Measurements from ENCODE around the gene CYB5B.
"Not testable (repeated sequence)": the region's sequence is repeated elsewhere in the genome, so short reads cannot be mapped to it uniquely, and the experiment has no call there.

Gene CYB5B

GRCh38 chr16:69419956-69420355, 4.5 kb upstream of the CYB5B start:
- no peak for FAIRE-seq
- no peak for DNase-seq (ENCODE audit: insufficient read length, low spot score)
- TF ChIP-seq POLR2A (IDR thresholded peaks at IDR 0.05; ENCODE audit: low read depth, low read length) (no peak), SPI1 (IDR thresholded peaks at IDR 0.05; ENCODE audit: low read depth, low read length) (no peak), POLR2AphosphoS5 (IDR thresholded peaks at IDR 0.05; ENCODE audit: low read depth, low read length) (no peak), TAF1 (IDR thresholded peaks at IDR 0.05; ENCODE audit: low read depth, low read length) (no peak)

- DNase-seq (ENCODE audit: insufficient read length, low spot score) (no peak), FAIRE-seq (peak; percentile 43)
- TF ChIP-seq POLR2A (IDR thresholded peaks at IDR 0.05; ENCODE audit: low read depth, low read length) (no peak), POLR2AphosphoS5 (IDR thresholded peaks at IDR 0.05; ENCODE audit: low read depth, low read length) (no peak), POU2F2 (IDR thresholded peaks at IDR 0.05; ENCODE audit: low read depth, low read length) (no peak), TAF1 (IDR thresholded peaks at IDR 0.05; ENCODE audit: low read depth, low read length) (no peak), SPI1 (IDR thresholded peaks at IDR 0.05; ENCODE audit: low read depth, low read length) (no peak), PAX5 (IDR thresholded peaks at IDR 0.05; ENCODE audit: insufficient read depth, low read length, severe bottlenecking) (no peak)
Observed at GRCh38 chr16:69423189-69423588, 1.2 kb upstream of the CYB5B start.

DNA sequence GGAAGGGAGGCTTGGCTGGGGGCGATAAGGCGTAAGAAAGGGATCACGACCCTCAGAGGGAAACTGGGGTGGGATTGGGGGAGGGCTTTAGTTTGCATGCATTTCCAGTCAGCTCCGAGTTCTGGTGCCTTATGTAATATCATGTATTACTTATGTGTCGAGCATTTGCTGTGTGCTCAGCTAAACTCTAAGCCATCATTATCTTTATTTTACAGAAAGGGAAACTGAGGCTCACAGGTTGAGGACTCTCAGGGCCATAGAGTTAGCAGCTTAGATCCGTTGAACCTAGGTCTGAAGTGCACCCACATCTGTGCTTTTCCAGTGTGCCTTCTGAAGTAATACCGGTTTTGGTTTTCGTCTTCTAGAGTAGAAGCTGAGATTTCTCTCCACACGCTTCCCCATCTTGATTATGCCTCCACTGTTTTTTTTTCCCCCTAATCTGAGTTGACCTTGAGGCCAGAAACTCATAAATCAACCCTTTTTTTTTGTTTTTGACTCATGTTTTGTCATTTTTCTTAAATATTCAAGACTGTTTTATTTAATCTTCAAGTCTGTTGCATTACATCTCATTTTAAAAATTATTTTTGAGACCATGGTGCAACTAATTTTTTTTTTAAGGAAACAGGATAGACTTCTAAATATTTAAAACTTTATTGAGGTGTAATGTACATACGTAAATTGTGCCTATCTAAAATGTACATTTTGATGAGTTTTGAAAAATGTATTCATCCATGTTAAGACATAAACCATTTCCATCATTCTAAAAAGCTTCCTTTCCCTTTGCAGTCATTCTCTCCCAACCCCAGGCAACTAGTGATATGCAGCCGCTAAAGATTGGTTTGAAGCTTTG, 741 bp downstream of the CYB5B start:
- FAIRE-seq (no peak), DNase-seq (ENCODE audit: insufficient read length, low spot score) (no peak)
- TF ChIP-seq TAF1 (IDR thresholded peaks at IDR 0.05; ENCODE audit: low read depth, low read length) (no peak), POLR2AphosphoS5 (IDR thresholded peaks at IDR 0.05; ENCODE audit: low read depth, low read length) (no peak), POLR2A (IDR thresholded peaks at IDR 0.05; ENCODE audit: low read depth, low read length) (no peak), PAX5 (IDR thresholded peaks at IDR 0.05; ENCODE audit: insufficient read depth, low read length, severe bottlenecking) (no peak), POU2F2 (IDR thresholded peaks at IDR 0.05; ENCODE audit: low read depth, low read length) (no peak), SPI1 (IDR thresholded peaks at IDR 0.05; ENCODE audit: low read depth, low read length) (no peak)

DNA sequence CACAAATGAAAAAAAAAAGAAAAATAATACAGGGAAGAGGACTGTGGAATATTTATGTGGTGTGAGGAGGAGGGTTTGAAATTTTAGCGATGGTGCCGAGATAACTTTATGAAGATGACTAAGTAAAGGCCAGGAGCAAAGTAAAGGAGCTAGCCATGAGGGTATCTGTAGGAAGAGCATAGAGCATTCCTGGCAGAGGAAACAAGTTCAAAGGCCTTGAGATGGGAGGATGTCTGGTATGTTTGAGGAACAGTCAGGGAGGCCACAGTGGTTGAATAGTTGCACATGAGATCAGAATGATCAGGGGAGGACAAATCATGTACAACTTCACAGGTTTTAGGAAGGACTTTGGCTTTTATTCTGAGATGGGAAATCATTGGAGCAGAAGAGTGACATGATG, 4.2 kb downstream of the CYB5B start:
- TF ChIP-seq POLR2AphosphoS5 (IDR thresholded peaks at IDR 0.05; ENCODE audit: low read depth, low read length), result no peak
- no peak for TF ChIP-seq SPI1 (IDR thresholded peaks at IDR 0.05; ENCODE audit: low read depth, low read length)
- TF ChIP-seq POLR2A (IDR thresholded peaks at IDR 0.05; ENCODE audit: low read depth, low read length), result no peak
- no peak for TF ChIP-seq PAX5 (IDR thresholded peaks at IDR 0.05; ENCODE audit: insufficient read depth, low read length, severe bottlenecking)
- no peak for TF ChIP-seq TAF1 (IDR thresholded peaks at IDR 0.05; ENCODE audit: low read depth, low read length)
- no peak for TF ChIP-seq POU2F2 (IDR thresholded peaks at IDR 0.05; ENCODE audit: low read depth, low read length)
- DNase-seq (ENCODE audit: insufficient read length, low spot score) (no peak), FAIRE-seq (no peak)

GRCh38 chr16:69429058-69429640, 4.7 kb downstream of the CYB5B start:
- not testable (repeated sequence) for FAIRE-seq; DNase-seq (ENCODE audit: insufficient read length, low spot score)

GRCh38 chr16:69431948-69432468, 7.6 kb downstream of the CYB5B start:
- FAIRE-seq, result peak; percentile 31
- no peak for DNase-seq (ENCODE audit: insufficient read length, low spot score)
- TF ChIP-seq POU2F2 (IDR thresholded peaks at IDR 0.05; ENCODE audit: low read depth, low read length) (no peak), SPI1 (IDR thresholded peaks at IDR 0.05; ENCODE audit: low read depth, low read length) (no peak), PAX5 (IDR thresholded peaks at IDR 0.05; ENCODE audit: insufficient read depth, low read length, severe bottlenecking) (no peak), TAF1 (IDR thresholded peaks at IDR 0.05; ENCODE audit: low read depth, low read length) (no peak), POLR2A (IDR thresholded peaks at IDR 0.05; ENCODE audit: low read depth, low read length) (no peak), POLR2AphosphoS5 (IDR thresholded peaks at IDR 0.05; ENCODE audit: low read depth, low read length) (no peak)

DNA sequence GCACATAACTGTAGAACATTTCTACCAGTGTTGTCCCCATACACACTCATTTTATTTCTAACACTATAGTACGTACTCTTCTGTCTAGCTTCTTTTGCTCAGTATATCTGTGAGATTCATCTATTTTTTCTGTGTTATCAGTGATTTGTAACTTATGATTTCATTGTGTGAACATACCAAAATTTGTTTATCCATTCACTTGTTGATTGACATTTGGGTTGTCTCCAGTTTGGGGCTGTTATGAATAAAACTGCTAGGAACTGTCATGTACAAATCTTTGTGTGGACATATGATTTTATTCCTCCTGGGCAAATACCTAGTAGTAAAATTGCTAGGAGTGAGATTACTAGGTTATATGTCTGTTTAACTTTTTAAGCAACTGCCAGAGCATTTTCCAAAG, 9.6 kb downstream of the CYB5B start:
- no peak for TF ChIP-seq PAX5 (IDR thresholded peaks at IDR 0.05; ENCODE audit: insufficient read depth, low read length, severe bottlenecking)
- no peak for TF ChIP-seq POLR2AphosphoS5 (IDR thresholded peaks at IDR 0.05; ENCODE audit: low read depth, low read length)
- no peak for TF ChIP-seq POU2F2 (IDR thresholded peaks at IDR 0.05; ENCODE audit: low read depth, low read length)
- TF ChIP-seq POLR2A (IDR thresholded peaks at IDR 0.05; ENCODE audit: low read depth, low read length), result no peak
- TF ChIP-seq SPI1 (IDR thresholded peaks at IDR 0.05; ENCODE audit: low read depth, low read length), result no peak
- TF ChIP-seq TAF1 (IDR thresholded peaks at IDR 0.05; ENCODE audit: low read depth, low read length), result no peak
- DNase-seq (ENCODE audit: insufficient read length, low spot score) (no peak), FAIRE-seq (no peak)

GRCh38 chr16:69435977-69436820, 11.8 kb downstream of the CYB5B start:
- DNase-seq (ENCODE audit: insufficient read length, low spot score) (no peak), FAIRE-seq (peak; percentile 64)
- TF ChIP-seq SPI1 (IDR thresholded peaks at IDR 0.05; ENCODE audit: low read depth, low read length), result peak; percentile 66
- no peak for TF ChIP-seq POU2F2 (IDR thresholded peaks at IDR 0.05; ENCODE audit: low read depth, low read length)

DNA sequence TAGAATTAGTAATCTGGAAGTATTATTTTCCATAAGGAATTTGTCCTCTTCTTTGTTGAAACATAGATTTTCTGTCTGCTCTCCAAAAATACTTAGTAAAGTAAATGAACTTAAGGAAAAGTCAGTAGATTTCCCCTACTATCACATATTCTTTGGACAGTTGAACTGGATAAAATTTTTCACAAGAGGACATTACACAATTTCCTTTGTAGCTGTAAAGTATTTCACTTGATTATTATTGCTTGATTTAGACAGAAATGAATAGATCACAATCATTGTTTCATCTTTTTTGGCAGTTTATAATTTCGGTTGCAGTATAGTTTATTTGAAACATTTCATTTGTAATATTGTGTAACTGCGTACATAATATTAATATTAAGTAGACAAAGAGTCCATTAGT, 12.5 kb downstream of the CYB5B start:
- TF ChIP-seq PAX5 (IDR thresholded peaks at IDR 0.05; ENCODE audit: insufficient read depth, low read length, severe bottlenecking) (no peak), POU2F2 (IDR thresholded peaks at IDR 0.05; ENCODE audit: low read depth, low read length) (no peak), POLR2A (IDR thresholded peaks at IDR 0.05; ENCODE audit: low read depth, low read length) (no peak), SPI1 (IDR thresholded peaks at IDR 0.05; ENCODE audit: low read depth, low read length) (no peak), POLR2AphosphoS5 (IDR thresholded peaks at IDR 0.05; ENCODE audit: low read depth, low read length) (no peak), TAF1 (IDR thresholded peaks at IDR 0.05; ENCODE audit: low read depth, low read length) (no peak)
- FAIRE-seq, result no peak
- no peak for DNase-seq (ENCODE audit: insufficient read length, low spot score)
